ENCODE results near the gene PSG6.
"Not testable (repeated sequence)": the region's sequence is repeated elsewhere in the genome, so short reads cannot be mapped to it uniquely, and the experiment has no call there.

PSG6 gene

GRCh38 chr19:42900561-42900960, 17.1 kb downstream of the PSG6 start:
- DNase-seq = not testable (repeated sequence)

- not testable (repeated sequence) for DNase-seq
Observed at GRCh38 chr19:42899674-42900073, 18.0 kb downstream of the PSG6 start.

- DNase-seq = not testable (repeated sequence)
Observed at GRCh38 chr19:42899110-42899509, 18.6 kb downstream of the PSG6 start.

DNA sequence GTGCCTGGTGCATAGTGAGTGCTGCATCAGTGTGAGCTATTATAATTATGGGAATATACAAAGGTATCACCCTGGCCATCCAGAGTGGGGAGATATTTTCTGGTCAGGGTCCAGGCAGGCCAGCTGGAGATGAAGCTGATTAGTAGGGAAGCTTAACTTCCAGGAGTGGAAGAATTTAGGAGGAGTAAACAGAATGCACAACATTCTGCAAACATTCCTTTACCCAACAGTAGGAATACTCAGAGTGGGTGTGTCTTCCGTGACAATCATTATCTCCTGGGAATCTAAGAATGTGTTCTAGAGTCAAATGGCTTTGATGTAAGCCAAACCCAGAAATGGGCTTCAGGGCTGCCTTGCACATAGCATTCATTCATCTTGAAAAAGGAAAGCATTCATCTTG, 19.0 kb downstream of the PSG6 start:
- not testable (repeated sequence) for DNase-seq

GRCh38 chr19:42897729-42898128, 20.0 kb downstream of the PSG6 start:
- DNase-seq = not testable (repeated sequence)

DNA sequence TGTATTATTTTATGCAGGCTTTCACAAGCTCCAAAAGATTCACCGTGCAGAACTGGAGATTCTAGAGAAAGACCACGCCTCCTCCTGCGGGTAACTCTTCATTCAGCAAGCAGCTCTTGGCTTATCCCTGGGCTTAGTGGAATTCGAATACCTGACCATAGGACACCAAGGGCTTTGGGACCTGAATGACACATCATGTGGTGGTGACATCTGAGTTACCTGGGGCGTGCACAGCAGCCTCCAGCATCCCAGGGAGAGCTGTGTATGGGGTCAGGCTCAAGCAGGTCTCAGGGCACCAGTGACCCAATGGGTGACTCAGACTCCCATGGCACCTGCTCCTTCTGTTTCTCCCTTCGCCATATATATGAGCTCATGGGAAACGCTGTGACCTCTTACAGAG, 27.2 kb downstream of the PSG6 start:
- DNase-seq = not testable (repeated sequence)

DNA sequence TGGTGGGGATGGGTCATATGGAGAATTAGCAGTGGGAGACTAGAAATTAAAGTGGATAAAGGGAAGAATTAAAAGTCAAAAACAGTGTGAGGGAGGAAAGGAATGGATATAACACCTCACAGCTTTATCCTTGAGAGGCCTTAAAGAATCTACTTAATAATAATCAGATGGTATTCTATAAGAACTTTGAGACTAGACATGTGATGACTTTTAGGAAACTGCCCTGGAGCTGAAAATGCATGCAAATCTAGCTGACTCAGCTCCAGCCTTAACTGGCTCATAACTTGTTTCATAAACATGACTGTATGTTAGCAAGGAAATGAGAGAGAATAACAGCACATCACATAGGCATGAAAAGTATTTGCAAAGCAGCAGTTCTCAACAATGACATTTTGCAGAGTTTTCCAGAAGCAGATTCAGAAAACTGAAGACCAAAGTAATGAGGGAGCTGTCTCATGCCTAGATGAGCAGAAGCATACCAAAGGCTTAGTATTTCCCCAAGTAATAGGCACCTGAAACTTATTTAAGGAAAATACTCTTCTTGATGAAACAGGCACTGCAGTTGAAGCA, 29.7 kb downstream of the PSG6 start:
- DNase-seq = not testable (repeated sequence)

GRCh38 chr19:42882730-42883129, 35.0 kb downstream of the PSG6 start:
- DNase-seq = not testable (repeated sequence)

DNA sequence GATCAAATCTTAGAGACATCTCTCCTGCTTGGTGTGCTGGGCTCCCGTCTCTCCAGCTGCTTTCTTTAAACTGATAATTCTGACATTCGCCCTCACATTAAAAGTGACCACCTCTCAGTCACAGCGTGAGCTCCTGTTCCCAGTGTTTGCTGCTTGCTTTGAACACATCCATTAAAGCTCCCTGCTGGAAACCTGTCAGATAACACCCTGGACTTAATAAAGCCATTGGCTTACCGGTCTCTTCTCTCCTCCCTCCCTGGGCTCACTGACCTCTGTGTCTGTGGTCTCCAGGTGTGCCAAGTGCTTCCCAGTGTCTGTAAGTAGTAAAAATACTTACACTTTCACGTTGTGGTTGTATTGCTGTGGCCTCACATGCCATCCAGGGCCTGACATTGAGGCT, 35.7 kb downstream of the PSG6 start:
- DNase-seq = not testable (repeated sequence)

DNA sequence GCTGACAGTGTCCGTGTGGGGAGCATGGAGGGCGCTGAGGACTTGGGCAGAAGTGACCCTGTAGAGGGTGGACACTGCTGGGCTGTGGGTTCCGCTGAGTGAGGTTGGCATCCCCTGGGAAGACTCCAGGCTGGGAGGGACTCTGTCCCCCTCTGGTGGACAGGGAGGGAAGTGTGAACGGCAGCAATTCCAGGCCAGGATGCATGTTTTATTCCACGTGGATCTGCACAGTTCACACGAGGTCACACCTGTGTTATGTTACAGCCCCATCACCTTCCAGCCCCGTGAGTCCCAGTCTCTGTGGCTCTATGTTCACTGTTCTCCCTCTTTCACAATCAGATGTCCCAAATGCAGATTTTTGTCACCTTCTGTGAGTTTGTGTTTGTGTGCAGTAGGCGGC, 36.4 kb downstream of the PSG6 start:
- not testable (repeated sequence) for DNase-seq

DNA sequence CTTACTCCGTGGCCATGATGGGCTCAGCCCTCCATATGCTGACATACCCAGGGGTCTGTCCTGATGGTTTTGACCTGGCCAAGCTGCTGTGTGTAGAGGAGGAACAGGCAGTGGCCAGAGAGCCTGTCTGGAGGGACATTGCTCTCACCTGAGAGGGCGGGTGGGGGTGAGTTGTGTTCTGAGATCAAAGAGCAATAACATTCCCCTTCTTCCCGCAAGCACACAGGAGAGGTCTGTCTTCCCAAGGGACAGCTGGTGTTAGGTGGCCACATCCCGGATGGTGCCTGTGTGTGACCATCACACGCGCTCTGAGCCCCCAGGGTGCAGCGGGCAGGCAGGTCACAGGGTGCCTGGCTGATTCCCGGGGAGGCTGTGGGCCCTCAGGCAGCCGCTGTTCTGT, 37.1 kb downstream of the PSG6 start:
- not testable (repeated sequence) for DNase-seq

- no peak for DNase-seq
Observed at GRCh38 chr19:42879613-42880012, 38.1 kb downstream of the PSG6 start, which contains the start of gene PSG1. PSG1 (minus strand) TSS chr19:42879713; CDS start chr19:42879581, 132 bp downstream.

DNA sequence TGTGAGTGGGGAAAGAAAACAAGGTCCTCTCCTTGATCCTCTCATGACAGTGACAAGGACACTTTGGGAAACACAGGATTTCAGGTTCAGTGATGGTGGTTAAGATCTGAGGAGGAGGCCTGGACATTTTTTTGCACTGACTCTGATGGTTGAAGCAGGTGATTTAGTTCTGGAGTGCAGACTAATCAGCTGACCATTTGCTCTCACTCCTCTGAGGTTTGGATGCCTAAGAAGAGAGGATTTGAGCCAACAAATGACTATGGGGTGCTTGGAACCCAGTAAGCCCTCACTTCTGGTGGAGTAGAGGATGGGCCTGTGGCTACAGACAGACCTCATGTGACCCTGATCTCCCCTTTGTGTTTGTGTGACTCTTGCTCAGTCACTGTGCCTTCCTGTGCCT, 41.1 kb downstream of the PSG6 start:
- not testable (repeated sequence) for DNase-seq

DNA sequence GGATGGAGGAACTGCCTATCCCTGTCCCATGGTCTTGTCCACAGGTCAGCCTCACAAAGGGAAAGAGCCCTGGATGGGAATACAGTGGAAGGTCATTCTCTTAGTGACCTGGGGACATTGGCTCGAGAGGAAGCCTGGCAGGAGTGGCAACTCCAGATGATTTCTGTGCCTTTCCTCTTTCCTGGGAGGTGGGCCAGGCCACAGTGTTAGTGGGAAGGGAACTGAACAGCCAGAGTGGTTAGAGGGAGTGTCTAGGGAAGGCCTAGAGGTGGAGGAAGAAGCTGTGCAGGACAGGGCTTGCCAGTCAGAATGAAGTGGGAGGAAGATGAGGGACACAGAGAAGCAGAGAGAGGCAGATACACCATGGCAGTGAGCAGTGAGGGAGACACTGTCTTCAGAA, 41.8 kb downstream of the PSG6 start:
- DNase-seq = not testable (repeated sequence)

DNA sequence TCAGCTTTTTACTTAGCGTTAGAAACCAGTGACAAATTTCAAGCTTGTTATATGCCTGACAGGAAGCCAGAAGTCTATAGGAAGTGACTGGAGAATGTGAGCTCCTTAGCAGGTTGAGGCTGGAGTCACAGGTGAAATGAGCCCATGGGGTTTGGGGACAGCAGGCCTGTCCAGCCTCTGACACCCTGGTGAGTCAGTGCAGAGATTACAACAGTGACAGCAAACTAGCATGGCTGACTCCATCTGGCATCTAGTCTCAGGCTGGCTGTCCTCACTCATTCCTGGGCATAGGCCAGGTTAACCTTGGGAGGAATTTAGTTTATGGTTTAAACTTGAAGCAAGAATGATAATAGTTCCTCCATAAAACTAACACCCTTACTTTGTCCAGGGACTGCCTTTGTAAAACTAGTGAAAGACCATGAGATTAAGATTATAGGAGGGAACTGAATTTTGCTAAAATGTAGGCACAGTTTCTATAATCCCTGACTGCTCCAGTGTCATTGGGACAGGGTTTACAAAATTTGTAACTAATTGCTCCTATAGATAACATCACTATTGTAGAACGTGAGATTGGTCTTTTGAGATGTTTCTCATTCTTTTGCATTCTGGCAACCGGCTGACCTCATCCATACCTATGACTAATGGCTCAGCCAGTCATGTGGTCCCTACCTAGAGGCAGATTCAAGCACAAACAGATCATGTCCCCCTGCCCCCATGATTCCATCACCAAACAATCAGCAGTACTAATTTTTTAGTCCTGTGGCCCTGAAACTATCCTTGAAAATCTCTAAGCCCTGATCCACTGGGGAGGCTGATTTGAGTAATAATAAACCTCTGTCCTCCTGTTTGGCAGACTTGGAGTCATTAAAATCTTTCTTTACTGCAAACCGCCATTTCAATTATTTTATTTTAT, 42.5 kb downstream of the PSG6 start:
- not testable (repeated sequence) for DNase-seq

- not testable (repeated sequence) for DNase-seq
Observed at GRCh38 chr19:42874136-42874535, 43.6 kb downstream of the PSG6 start.

DNA sequence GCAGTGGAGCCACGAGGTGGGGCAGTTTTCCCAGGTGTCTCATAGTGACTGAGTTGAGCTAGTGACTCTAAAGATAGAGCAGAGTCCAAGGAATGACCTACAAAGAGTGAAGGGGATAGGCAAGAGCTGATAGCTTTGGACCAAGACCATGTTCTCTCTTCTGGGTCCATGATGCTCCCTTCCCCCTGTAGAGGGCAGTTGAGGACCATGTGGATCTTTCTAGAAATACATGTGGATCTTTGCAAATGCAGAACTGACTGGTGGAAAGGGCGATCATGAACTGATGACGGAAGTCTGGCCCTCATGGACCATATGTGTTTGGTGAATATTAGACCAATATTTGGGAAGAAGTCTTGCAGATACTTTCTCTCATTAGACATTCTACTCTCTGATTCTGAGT, 45.1 kb downstream of the PSG6 start:
- DNase-seq = no peak

DNA sequence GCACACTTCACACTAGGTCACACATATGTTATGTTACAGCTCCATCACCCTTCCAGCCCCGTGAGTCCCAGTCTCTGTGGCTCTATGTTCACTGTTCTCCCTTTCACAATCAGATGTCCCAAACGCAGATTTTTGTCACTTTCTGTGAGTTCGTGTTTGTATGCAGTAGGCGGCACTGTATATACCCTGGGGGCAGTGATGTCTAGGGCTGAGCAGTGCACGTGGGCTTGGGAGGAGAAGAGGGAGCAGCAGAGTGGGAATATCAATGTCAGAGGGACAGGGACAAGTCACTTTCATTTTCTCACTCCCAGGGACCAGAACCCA, 60.2 kb downstream of the PSG6 start:
- no peak for DNase-seq

DNA sequence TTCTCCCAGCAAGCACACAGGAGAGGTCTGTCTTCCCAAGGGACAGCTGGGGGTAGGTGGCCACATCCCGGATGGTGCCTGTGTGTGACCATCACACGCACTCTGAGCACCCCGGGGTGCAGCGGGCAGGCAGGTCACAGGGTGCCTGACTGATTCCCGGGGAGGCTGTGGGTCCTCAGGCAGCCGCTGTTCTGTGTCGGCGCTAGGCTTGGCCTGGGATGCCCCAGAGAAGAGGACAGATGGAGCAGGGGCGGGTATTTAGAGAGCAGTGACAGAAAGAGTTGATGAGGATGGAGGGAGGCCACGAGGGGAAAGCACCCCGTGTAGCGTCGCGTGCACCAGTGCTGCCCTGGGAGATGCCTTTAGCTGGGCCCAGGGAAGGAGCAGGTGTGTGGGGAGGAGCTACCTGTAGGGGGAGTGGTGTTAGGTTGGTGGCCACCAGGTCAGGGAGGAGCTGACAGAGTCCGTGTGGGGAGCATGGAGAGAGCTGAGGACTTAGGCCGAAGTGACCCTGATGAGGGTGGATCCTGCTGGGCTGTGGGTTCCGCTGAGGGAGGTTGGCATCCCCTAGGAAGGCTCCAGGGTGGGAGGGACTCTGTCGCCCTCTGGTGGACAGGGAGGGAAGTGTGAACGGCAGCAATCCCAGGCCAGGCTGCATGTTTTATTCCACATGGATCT, 60.7 kb downstream of the PSG6 start:
- not testable (repeated sequence) for DNase-seq

DNA sequence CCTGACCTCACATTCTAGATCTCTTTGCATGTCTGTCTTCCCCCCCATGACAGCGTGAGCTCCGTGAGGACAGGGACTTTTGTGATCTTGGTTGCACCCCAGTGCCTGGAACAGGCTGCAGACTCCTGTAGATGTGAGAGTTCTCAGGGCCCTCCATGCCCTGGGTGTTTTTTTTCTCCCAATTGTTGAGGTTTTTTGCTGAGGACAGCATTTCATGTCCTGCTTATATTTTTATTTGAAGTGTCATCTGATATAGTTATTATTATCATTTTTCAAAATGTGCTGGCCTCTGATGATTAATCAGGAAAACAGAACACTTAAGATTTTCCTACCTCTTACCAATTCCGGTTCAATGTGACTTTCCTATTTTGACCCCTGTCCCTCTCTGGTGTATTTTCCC, 62.9 kb downstream of the PSG6 start:
- not testable (repeated sequence) for DNase-seq

DNA sequence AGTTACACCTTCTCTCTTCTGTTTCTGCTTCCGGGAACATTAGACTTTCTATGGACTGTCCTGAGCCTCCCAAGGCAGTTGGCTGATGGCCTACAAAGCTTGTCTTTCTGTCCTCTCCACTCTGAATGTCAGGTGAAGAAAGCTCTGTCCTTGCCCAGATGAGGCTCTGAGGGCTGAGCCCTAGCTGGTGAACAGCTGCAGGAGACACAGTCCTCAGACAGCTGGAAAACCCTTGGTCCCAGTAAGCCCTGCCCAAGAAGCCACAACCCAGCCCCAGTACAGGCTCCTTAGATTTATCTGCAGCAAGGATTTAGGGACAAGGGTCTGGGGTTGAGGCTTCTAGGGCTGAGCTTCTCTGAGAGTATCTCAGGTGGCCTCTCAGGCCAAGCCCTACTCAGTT, 64.5 kb downstream of the PSG6 start:
- DNase-seq = not testable (repeated sequence)

DNA sequence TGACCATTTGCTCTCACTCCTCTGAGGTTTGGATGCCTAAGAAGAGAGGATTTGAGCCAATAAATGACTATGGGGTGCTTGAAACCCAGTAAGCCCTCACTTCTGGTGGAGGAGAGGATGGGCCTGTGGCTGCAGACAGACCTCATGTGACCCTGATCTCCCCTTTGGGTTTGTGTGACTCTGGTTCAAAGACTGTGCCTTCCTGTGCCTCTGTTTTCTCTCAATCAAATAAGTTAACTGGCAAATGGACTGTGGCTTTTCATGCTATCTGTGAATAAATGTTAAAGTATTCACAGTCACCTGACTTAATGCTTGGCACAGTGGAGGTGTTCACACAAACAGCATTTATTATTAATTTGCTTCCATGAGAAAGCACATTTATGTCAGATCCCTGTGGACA, 64.9 kb downstream of the PSG6 start:
- not testable (repeated sequence) for DNase-seq
